ENCODE results near the gene ABHD3.
"Not testable (repeated sequence)": the region's sequence is repeated elsewhere in the genome, so short reads cannot be mapped to it uniquely, and the experiment has no call there.

The ABHD3 gene

GRCh38 chr18:21612125-21613039 is 92.2 kb downstream of the ABHD3 start, which contains the start of gene SNRPD1:
Gene SNRPD1, plus strand, starts transcription at chr18:21612314. Its CDS starts 116 bp downstream, at chr18:21612430.
- no peaks in the 10 kb centered on the region for H3K9me3 ChIP-seq (ENCODE audit: control insufficient read depth in 1 of 2, low read length in 2 of 2)
- peaks cover 0 to 4% of the 10 kb centered on the region in 2 donors for H3K36me3 ChIP-seq (ENCODE audit: control insufficient read depth in 1 of 2, insufficient read depth in 2 of 2, low read length in 2 of 2)
- peaks cover 7 to 11% of the 10 kb centered on the region in 2 donors for H3K4me1 ChIP-seq (ENCODE audit: control insufficient read depth in 1 of 2, insufficient read depth in 2 of 2, low read length in 2 of 2)
- no peaks in the 10 kb centered on the region for H3K27me3 ChIP-seq (ENCODE audit: control insufficient read depth in 1 of 2, insufficient read depth in 2 of 2, low read length in 2 of 2)
- peak within 1 kb of the TSS; percentile 95 to 99 for H3K4me3 ChIP-seq (ENCODE audit: low read depth in 1 of 2, low read length in 2 of 2)
- peak within 1 kb of the TSS; percentile 82 to 85 for H3K9ac ChIP-seq (ENCODE audit: low read depth in 1 of 2, low read length in 2 of 2)
- H3K27ac ChIP-seq (ENCODE audit: low read depth, low read length) = peak within 1 kb of the TSS; percentile 87

- H3K9ac ChIP-seq (ENCODE audit: low read depth in 1 of 2, low read length in 2 of 2) = peak overlapping the region; percentile 82 to 85
- peak overlapping the region; percentile 95 to 99 for H3K4me3 ChIP-seq (ENCODE audit: low read depth in 1 of 2, low read length in 2 of 2)
- not testable (repeated sequence) for H3K36me3 ChIP-seq (ENCODE audit: control insufficient read depth in 1 of 2, insufficient read depth in 2 of 2, low read length in 2 of 2); H3K9me3 ChIP-seq (ENCODE audit: control insufficient read depth in 1 of 2, low read length in 2 of 2); H3K27me3 ChIP-seq (ENCODE audit: control insufficient read depth in 1 of 2, insufficient read depth in 2 of 2, low read length in 2 of 2)
- H3K27ac ChIP-seq (ENCODE audit: low read depth, low read length) = peak overlapping the region; percentile 10
- peaks cover 7 to 11% of the 10 kb centered on the region in 2 donors for H3K4me1 ChIP-seq (ENCODE audit: control insufficient read depth in 1 of 2, insufficient read depth in 2 of 2, low read length in 2 of 2)
Measured at GRCh38 chr18:21611401-21612124, 93.0 kb downstream of the ABHD3 start.

- H3K9ac ChIP-seq (ENCODE audit: low read depth in 1 of 2, low read length in 2 of 2) = peak overlapping the region in 1 of 2 donors; percentile 31
- H3K27ac ChIP-seq (ENCODE audit: low read depth, low read length) = no peak overlapping the region
Measured at GRCh38 chr18:21605213-21605612, 99.4 kb downstream of the ABHD3 start.

GRCh38 chr18:21604671-21605070 is 99.9 kb downstream of the ABHD3 start:
- no peaks in the 10 kb centered on the region for H3K36me3 ChIP-seq (ENCODE audit: control insufficient read depth in 1 of 2, insufficient read depth in 2 of 2, low read length in 2 of 2)
- H3K27ac ChIP-seq (ENCODE audit: low read depth, low read length) = no peak overlapping the region
- no peaks in the 10 kb centered on the region for H3K9me3 ChIP-seq (ENCODE audit: control insufficient read depth in 1 of 2, low read length in 2 of 2)
- no peaks in the 10 kb centered on the region for H3K27me3 ChIP-seq (ENCODE audit: control insufficient read depth in 1 of 2, insufficient read depth in 2 of 2, low read length in 2 of 2)
- H3K4me1 ChIP-seq (ENCODE audit: control insufficient read depth in 1 of 2, insufficient read depth in 2 of 2, low read length in 2 of 2) = peaks cover 0 to 11% of the 10 kb centered on the region in 2 donors
- peak overlapping the region in 1 of 2 donors; percentile 31 for H3K9ac ChIP-seq (ENCODE audit: low read depth in 1 of 2, low read length in 2 of 2)
- H3K4me3 ChIP-seq (ENCODE audit: low read depth in 1 of 2, low read length in 2 of 2) = no peak overlapping the region

More at GRCh38 chr18:21605213-21605612, 99.4 kb downstream of the ABHD3 start:
- Histone ChIP-seq H3K4me3 (ENCODE audit: low read depth in 1 of 2, low read length in 2 of 2) (no peak overlapping the region), H3K36me3 (ENCODE audit: control insufficient read depth in 1 of 2, insufficient read depth in 2 of 2, low read length in 2 of 2) (no peaks in the 10 kb centered on the region), H3K9me3 (ENCODE audit: control insufficient read depth in 1 of 2, low read length in 2 of 2) (no peaks in the 10 kb centered on the region), H3K27me3 (ENCODE audit: control insufficient read depth in 1 of 2, insufficient read depth in 2 of 2, low read length in 2 of 2) (no peaks in the 10 kb centered on the region), H3K4me1 (ENCODE audit: control insufficient read depth in 1 of 2, insufficient read depth in 2 of 2, low read length in 2 of 2) (peaks cover 0 to 11% of the 10 kb centered on the region in 2 donors)

GRCh38 chr18:21602299-21602587 is 102.3 kb downstream of the ABHD3 start:
- Histone ChIP-seq H3K4me3 (ENCODE audit: low read depth in 1 of 2, low read length in 2 of 2) (no peak overlapping the region), H3K27me3 (ENCODE audit: control insufficient read depth in 1 of 2, insufficient read depth in 2 of 2, low read length in 2 of 2) (no peaks in the 10 kb centered on the region), H3K27ac (ENCODE audit: low read depth, low read length) (no peak overlapping the region), H3K36me3 (ENCODE audit: control insufficient read depth in 1 of 2, insufficient read depth in 2 of 2, low read length in 2 of 2) (no peaks in the 10 kb centered on the region), H3K4me1 (ENCODE audit: control insufficient read depth in 1 of 2, insufficient read depth in 2 of 2, low read length in 2 of 2) (peaks cover 9 to 27% of the 10 kb centered on the region in 2 donors), H3K9ac (ENCODE audit: low read depth in 1 of 2, low read length in 2 of 2) (no peak overlapping the region), H3K9me3 (ENCODE audit: control insufficient read depth in 1 of 2, low read length in 2 of 2) (no peaks in the 10 kb centered on the region)
